GM10847 (cell line): Measurements from ENCODE around the gene LRCH4.

ENCODE experiments used
- POLR2A ChIP-seq: IDR thresholded peaks from 2 replicates; pipeline ENCODE4 v1.6.1; 2011; ENCODE audit not compliant: insufficient read length; ENCODE audit errors: extremely low read depth

LRCH4 gene

DNA sequence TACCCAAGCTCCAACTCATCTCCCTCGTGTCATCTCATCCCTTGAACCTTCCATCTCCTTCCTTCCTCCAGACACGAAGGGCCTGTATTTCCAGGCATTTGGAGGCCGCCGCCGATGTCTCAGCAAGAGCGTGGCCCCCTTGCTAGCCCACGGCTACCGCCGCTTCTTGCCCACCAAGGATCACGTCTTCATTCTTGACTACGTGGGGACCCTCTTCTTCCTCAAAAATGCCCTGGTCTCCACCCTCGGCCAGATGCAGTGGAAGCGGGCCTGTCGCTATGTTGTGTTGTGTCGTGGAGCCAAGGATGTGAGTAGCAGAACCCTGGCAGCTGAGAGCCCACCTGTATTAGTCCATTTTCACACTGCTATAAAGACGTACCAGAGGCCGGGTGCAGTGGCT is 5.7 kb upstream of the LRCH4 start:
- no peak for TF ChIP-seq POLR2A

- TF ChIP-seq POLR2A: no peak
These were observed 4.3 kb upstream of the LRCH4 start for GRCh38 chr7:100590077-100590737.

DNA sequence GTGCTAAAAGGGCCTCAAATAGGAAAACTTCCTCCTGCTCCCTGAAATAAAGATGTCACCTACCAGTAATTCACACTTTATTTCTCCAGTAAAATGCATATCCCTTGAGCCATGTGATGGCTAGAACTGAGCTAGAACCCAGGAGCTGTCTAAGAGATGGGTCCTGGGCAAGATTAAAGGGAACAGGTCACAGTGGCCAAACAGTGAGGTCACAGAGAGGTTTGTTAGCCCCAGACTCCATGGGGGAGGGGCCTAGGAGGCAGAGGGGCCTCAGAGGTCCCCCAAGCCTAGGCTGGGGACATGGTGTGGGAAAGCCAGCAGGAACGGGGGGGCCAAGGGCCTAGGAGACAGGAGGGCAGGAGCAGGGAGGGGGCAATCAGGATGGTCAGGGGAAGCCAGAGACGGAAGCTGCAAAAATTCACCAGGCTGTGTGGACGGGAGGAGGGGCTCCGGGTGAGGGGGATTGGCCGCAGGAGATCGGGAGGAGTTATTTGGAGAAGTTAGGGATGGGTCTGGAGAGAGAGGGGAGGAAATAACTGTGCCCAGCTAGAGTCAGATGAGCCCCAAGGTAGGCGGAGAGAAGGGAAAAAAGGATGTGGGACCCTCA is 3.5 kb upstream of the LRCH4 start:
- no peak for TF ChIP-seq POLR2A

DNA sequence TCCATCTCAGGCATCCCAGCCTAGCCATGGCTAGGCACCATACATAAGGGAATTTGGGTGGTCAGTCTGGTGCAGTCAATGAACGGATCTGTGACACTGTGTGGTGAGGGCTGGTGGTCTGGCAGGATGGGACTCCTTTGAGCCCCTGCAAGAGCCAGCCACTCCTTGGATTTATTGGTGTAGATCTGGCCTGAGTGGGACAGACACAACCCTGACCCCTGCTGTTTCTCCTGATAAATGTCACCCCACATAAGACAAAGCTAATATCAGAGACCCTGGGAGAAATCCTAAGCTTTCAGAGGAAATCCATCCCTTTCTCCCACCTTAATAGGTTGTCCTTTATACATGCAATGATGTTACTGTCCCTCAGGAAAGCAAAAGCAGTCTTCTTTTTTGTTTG is 2.5 kb upstream of the LRCH4 start:
- no peak for TF ChIP-seq POLR2A

- TF ChIP-seq POLR2A: peak; percentile 45
These were observed 517 bp upstream of the LRCH4 start, which contains the start of gene FBXO24 for GRCh38 chr7:100586266-100587025. FBXO24 (plus strand) TSS chr7:100586328; CDS start chr7:100586626, 298 bp downstream.

DNA sequence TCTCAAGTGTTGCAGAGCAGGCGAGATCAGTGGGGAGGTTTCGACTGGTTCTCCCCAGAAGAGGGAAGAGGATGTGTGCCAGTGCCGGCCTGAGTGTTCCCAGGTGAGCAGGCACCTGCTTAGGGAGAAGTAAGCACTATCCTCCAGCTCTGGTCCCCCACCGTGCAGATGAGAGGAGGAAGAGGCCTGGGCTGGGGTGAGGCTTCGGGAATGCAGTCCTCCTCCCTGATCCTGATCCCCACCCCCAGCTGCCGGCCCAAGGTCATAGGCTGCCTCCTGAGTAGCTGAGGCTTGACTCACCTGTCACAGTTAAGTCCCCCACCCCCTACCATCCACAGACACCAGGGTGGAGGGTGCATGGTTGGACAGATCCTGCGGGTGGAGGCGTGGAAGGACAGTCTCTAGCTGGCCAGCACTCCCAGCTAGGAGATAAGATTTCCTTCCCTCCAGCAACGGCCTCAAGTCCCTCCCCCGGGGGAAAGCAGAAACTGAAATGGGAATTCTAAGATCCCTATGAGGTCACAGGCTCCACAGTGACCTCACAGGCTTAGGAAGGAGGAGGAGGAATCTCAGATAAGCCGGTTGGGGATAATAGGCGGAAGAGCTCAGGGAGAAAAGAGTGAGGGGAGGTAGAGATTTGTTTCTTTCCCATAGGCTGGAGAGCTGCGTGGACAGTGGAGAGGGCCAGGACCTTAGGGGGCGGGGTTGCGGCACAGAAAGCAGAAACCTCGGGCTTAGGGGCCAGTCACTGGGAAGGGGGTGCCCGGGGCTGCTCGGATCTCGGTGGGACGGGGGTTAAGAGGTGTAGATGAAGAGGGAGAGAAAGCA is 1.0 kb downstream of the LRCH4 start:
- no peak for TF ChIP-seq POLR2A

DNA sequence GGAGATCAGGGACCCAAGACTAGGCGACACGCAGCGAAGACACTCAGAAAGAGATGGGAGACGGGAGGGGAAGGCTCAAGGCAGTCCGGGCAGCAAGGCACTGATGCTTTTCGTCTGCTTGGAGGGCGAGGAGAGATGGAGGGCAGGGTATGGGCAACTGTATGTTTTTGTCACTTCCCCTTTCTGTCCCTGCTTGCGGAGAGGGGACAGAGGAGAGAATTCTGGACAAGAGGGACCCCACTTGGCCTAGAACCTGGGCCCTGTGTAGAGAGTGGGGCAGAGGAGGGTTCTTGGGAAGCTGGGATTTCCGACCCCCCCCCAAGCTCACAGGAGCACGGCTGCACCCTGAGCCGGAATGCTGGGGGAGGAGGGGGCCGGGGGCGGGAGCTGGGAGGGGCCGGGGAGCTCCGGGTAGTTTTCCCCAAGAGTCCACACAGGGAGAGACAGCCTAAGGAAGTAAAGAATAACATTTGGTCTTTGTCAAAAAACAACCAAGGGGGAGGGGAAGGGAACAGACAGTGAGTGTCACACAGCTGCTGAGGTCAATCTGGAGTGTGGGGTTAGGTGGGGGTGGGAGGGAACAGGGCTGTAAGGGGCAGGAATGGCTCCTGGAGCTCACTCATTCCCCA is 1.8 kb downstream of the LRCH4 start:
- no peak for TF ChIP-seq POLR2A

- TF ChIP-seq POLR2A: no peak
These were observed 2.5 kb downstream of the LRCH4 start for GRCh38 chr7:100583132-100584053.

DNA sequence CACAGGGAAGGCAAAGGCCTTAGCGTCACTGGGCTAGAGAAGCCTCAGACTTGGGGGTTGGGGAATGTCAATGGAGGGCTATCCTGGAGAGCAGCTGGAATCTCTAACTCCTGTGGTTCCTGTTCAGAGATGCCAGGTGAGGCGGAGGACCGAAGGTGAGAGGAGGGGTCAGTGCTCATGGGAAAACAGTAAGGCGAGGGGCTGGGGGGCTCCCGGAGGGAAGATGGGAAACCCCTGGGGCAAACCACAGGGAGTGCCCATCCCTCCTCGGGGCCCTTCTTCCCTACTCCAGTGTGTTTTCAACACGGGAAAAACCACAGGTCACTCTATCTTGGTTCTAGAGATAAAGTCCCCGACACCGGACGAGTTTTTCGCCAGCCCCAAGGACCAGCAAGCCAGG is 3.3 kb downstream of the LRCH4 start:
- TF ChIP-seq POLR2A: no peak

- TF ChIP-seq POLR2A: no peak
These were observed 3.8 kb downstream of the LRCH4 start for GRCh38 chr7:100582041-100582579.

DNA sequence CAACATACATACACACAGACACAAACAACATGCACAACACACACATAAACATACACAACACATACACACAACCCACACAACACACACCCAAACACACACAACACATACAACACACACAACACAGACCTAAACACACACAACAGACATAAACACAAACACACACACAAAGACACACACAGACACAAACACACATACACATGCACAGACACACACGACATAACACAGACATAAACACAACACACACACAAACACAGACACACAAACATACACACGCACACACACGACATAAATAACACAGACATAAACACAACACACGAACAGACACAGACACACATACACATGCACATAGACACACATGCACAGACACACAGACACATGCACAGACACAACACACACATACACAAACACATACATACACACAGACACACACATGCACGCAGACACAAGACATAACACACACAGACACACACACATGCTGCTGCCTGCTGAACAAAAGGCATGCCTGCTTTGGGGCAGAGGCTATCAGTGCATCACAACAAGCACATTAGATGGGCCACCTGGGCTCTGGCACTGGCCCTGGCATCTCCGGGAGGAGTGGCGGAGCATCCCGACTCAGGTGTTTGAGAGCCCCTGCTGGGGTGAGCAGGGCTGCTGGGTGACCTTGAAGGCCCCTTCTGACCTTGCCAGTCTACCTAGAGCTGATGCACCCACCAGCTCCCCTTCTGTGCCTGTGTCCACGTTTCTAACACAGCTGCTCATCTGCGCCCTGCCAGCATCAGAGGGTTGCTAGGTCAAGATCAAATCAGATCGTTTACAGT is 5.3 kb downstream of the LRCH4 start:
- no peak for TF ChIP-seq POLR2A

- no peak for TF ChIP-seq POLR2A
These were observed 7.4 kb downstream of the LRCH4 start for GRCh38 chr7:100578246-100579183.
